NCI-H526 (cell line): ENCODE measurements around the gene BTBD8.
A peak's percentile ranks its signal among the peaks of the same experiment; 100 is the strongest.
"Not testable (repeated sequence)": the region's sequence is repeated elsewhere in the genome, so short reads cannot be mapped to it uniquely, and the experiment has no call there.

Source experiments
- DNase-seq, 2 experiments: peaks; one replicate each; lab custom pipeline; 2025; lab: John Stamatoyannopoulos, UW

BTBD8 gene

GRCh38 chr1:92080128-92080985 lies at the start of gene BTBD8:
BTBD8 (plus strand) TSS chr1:92080345; CDS start chr1:92080572, 227 bp downstream.
- DNase-seq, result peak; percentile 82 to 91

GRCh38 chr1:92030656-92031107 lies 49.5 kb upstream of the BTBD8 start:
- DNase-seq, result peak; percentile 20 to 48

GRCh38 chr1:92031281-92032110 lies 48.6 kb upstream of the BTBD8 start:
- no peak for DNase-seq

GRCh38 chr1:92037400-92037799 lies 42.7 kb upstream of the BTBD8 start:
- no peak for DNase-seq

DNA sequence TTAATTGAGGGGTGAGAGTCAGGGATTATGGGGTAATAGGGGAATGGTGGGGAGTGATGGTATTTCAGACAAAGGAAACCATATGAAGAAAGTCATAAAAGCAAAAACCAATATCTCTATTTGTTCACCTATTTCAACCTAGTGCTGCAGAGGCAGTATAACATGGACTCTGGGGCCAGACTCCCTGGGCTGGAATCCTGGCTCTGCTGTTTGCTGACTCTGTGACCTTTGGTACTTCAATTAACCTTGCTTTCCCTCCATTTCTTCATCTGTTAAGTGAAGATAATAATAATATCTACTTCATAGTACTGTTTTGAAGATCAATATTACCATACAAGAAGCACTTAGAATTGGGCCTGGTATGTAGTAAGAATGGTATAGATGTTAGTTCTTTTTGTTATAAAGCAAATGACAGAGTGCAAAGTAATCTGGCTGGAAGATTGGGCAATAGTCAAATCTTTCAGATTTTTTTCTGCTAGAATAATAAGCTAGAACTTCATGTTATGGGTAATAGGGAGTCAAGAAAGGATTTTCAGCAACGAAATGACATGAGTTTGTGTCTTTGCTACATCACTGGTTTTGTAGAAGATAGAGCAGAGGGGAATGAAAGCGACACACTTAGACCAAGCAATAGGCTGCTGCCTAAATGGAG lies 41.3 kb upstream of the BTBD8 start:
- no peak for DNase-seq

- no peak for DNase-seq
Measured at GRCh38 chr1:92040971-92041370, 39.2 kb upstream of the BTBD8 start.

GRCh38 chr1:92043621-92044020 lies 36.5 kb upstream of the BTBD8 start:
- DNase-seq, result peak; percentile 7 to 60

- no peak for DNase-seq
Measured at GRCh38 chr1:92045766-92046495, 34.2 kb upstream of the BTBD8 start.

GRCh38 chr1:92051948-92052347 lies 28.2 kb upstream of the BTBD8 start:
- DNase-seq, result no peak

GRCh38 chr1:92065042-92065441 lies 15.1 kb upstream of the BTBD8 start:
- DNase-seq, result peak in 1 of 2 experiments; percentile 13

GRCh38 chr1:92066321-92066720 lies 13.8 kb upstream of the BTBD8 start:
- no peak for DNase-seq

- DNase-seq, result no peak
Measured at GRCh38 chr1:92070892-92071291, 9.3 kb upstream of the BTBD8 start.

DNA sequence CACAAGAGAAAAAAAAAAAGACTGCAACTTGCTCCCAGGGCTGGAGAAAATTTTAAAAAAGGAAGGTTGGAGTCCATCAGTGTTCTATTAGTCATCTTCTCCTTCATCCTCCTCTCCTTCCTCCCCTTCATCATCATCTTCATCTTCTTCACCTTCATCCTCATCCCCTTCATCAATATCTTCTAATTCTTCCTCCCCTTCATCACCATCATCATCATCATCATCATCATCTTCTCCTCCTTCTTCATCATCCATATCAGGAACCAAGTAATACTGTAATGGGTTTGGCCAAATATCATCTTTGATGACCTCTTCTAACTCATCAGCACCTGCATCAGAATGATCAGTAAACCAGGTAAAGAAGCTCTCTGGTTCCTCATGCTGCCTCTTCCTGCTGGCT lies 5.7 kb upstream of the BTBD8 start:
- DNase-seq, result not testable (repeated sequence)

DNA sequence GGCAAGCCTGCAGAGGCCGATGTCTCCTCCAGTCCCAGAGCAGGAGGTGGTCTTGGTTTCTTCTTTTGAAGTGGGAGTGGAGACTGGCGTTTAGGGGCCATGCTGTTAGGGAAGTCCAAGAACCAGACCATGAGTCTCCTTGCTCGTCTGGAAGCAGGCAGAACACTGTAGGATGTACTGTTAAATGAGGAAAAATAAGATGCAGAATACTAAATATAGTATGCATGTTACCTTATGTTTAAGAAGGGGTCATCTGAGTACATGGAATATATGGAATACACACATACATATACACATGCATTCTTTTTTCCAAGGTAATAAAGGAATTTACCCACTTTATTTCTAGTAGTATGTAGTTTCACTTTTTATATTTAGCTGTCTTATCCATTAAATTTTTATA lies 4.8 kb upstream of the BTBD8 start, which contains the start of gene SETSIP:
SETSIP (minus strand) TSS at position 101 of the 400 bp plus-strand sequence; CDS start at position 101, 0 bp downstream.
- no peak for DNase-seq

DNA sequence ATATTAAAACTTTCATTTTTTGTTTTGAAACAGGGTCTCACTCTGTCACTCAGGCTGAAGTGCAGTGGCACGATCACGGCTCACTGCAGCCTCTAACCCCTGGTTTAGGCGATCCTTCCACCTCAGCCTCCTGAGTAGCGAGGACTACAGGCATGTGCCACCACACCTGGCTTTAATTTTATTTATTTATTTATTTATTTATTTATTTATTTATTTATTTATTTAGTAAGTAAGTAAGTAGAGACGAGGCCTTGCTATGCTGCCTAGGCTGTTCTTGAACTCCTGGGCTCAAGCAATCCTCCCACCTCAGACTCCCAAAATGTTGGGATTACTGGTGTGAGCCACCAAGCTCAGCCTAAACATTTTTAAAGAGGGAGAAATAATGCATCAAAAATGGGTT lies 3.8 kb upstream of the BTBD8 start:
- DNase-seq, result no peak

- not testable (repeated sequence) for DNase-seq
Measured at GRCh38 chr1:92078077-92078476, 2.1 kb upstream of the BTBD8 start.

DNA sequence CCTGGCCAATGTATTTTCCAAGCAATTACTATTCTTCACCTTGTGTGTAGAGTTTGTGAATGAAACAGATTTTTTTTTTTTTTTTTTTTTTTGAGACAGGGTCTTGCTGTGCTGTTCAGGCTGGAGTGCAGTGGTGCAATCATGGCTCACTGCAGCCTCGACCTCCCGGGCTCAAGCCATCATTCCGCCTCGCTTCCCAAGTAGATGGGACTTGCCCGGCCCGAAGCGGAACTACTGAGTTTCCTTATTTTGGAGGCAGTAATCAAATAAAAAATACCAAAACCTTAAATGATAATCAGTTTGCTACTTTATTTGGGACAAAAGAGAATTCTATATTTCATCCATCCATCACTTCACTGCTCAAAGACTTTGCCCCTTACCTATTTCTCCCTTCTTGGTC lies 704 bp upstream of the BTBD8 start:
- DNase-seq, result no peak

GRCh38 chr1:92081031-92081430 lies 886 bp downstream of the BTBD8 start:
- DNase-seq, result no peak

DNA sequence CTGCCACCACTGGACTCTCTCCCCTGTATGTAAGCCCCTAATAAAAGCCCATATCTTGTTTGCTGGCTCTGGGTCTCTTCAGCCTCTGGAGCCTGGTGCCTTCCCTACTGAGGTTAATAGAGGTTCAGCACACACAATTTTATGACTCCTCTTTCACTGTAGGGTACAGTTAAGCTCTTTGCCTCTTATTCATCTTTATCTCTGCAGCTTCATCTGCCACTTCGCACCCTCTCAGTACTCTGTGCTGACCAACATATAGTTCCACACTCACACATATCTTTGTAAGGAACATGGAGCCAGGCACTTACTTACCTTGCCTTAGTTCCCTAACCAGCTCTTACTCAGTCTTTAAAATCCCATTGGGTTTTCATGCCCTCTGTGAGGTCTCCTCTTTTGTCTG lies 4.5 kb downstream of the BTBD8 start:
- no peak for DNase-seq

- no peak for DNase-seq
Measured at GRCh38 chr1:92085727-92086126, 5.6 kb downstream of the BTBD8 start.

DNA sequence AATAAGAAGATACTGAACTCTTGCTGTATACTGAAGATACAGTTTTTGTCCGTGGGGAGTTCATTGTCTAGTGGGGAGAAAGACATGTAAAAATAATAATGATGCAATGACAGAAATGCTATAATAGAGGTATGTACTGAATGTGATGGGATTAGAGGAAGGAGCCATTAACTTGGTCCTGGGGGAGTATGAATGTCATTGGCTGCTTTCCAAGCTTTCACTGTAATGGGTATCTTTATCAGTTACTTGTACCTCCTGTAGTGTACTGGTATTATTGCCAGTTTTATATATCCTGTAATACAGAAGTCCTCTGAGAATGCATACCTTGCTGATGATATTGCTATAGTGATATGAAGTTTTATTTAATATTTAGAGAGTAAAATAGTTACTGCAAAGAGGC lies 7.4 kb downstream of the BTBD8 start:
- DNase-seq, result no peak

DNA sequence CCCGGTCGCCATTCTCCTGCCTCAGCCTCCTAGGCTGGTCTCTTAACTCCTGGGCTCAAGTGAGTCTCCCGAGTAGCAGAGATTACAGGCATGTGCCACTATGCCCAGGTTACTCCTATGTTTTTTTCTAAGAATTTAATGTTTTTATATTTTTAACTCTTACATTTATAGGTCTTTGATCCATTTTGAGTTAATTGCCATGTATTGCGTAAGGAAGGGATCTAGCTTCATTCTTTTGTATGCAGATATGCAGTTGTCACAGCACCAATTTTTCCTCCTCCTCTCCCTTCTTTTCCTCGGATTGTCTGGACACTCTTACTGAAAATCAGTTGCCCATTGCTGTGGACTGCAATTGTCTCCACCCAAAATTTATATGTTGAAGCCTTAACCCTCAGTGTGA lies 11.5 kb downstream of the BTBD8 start:
- DNase-seq, result no peak
